Neural cell (in vitro differentiated cells): ENCODE data around the gene SLX4IP. TPM values are rescaled to one million over a fixed set of nuclear protein-coding genes. Genes with fewer than 3 reads are reported as not detected.

Experiments used
- H2AFZ ChIP-seq: fragments of 200-600, 300-800 bp; sonication (generic), shearing (Covaris generic); 2 replicates; pipeline ENCODE4 v1.6.0; 2014; ENCODE audit warnings: low read depth, mild to moderate bottlenecking, antibody characterized with exemption, low read length, moderate library complexity
- H3F3A ChIP-seq: fragments of 200-600 bp; shearing (Covaris generic); 2 replicates; pipeline ENCODE4 v1.6.1; 2016; ENCODE audit warnings: mild to moderate bottlenecking, moderate library complexity, mixed read lengths, antibody characterized with exemption, low read length; ENCODE audit not compliant: insufficient read depth, poor library complexity, severe bottlenecking
- H3K27ac ChIP-seq: fragments of 200-600, 300-800 bp; sonication (generic), shearing (Covaris generic); 2 replicates; pipeline ENCODE4 v1.5.1; 2014; ENCODE audit warnings: mild to moderate bottlenecking, low read length, moderate library complexity
- H3K27me3 ChIP-seq: fragments of 300-800, 200-600 bp; sonication (generic), shearing (Covaris generic); 2 replicates; pipeline ENCODE4 v1.6.0; 2014; ENCODE audit warnings: mild to moderate bottlenecking, low read depth, low read length, moderate library complexity; ENCODE audit not compliant: insufficient read depth
- H3K36me3 ChIP-seq: fragments of 300-800, 200-600 bp; sonication (generic), shearing (Covaris generic); 2 replicates; pipeline ENCODE4 v1.5.1; 2014; ENCODE audit warnings: mild to moderate bottlenecking, antibody characterized with exemption, low read length, moderate library complexity; ENCODE audit not compliant: insufficient read depth
- H3K4me2 ChIP-seq: fragments of 300-800, 200-600 bp; sonication (generic), shearing (Covaris generic); 2 replicates; pipeline ENCODE4 v1.6.0; 2014; ENCODE audit warnings: mild to moderate bottlenecking, low read length
- H3K4me3 ChIP-seq: fragments of 300-800, 200-600 bp; sonication (generic), shearing (Covaris generic); 2 replicates; pipeline ENCODE4 v1.5.1; 2014; ENCODE audit warnings: mild to moderate bottlenecking, low read length, moderate library complexity
- H3K79me2 ChIP-seq: fragments of 200-600 bp; shearing (Covaris generic); replicated peaks from 2 replicates; pipeline ENCODE4 v1.6.0; 2014; ENCODE audit warnings: mild to moderate bottlenecking, low read length, moderate library complexity; ENCODE audit not compliant: insufficient read depth
- H3K9ac ChIP-seq: fragments of 300-800, 200-600 bp; sonication (generic), shearing (Covaris generic); 2 replicates; pipeline ENCODE4 v1.6.1; 2016; ENCODE audit warnings: mild to moderate bottlenecking, low read length, mixed read lengths
- H3K9me2 ChIP-seq: fragments of 200-600 bp; shearing (Covaris generic); 2 replicates; pipeline ENCODE4 v1.6.1; 2016; ENCODE audit warnings: mild to moderate bottlenecking, low read length, mixed read lengths; ENCODE audit not compliant: insufficient read depth
- H3K9me3 ChIP-seq: fragments of 200-600, 300-800 bp; sonication (generic), shearing (Covaris generic); 2 replicates; pipeline ENCODE4 v1.6.1; 2016; ENCODE audit warnings: mild to moderate bottlenecking, mixed run types, low read length, moderate library complexity, mixed read lengths
- H4K20me1 ChIP-seq: fragments of 200-600 bp; shearing (Covaris generic); 2 replicates; pipeline ENCODE4 v1.6.1; 2016; ENCODE audit warnings: mild to moderate bottlenecking, mixed run types; ENCODE audit not compliant: insufficient read depth
- EP300 ChIP-seq: fragments of 450-650 bp; conservative IDR thresholded peaks from 2 replicates; pipeline ENCODE4 v1.6.1; 2014; ENCODE audit warnings: antibody characterized with exemption, mild to moderate bottlenecking, moderate library complexity; ENCODE audit not compliant: poor library complexity, severe bottlenecking
- EZH2 ChIP-seq: fragments of 200-600, 300-800 bp; shearing (Covaris generic), sonication (generic); IDR thresholded peaks from 2 replicates; pipeline ENCODE4 v1.6.1; 2014; ENCODE audit warnings: antibody characterized with exemption, low read length, borderline replicate concordance, mild to moderate bottlenecking; ENCODE audit not compliant: insufficient read depth, poor library complexity, severe bottlenecking
- MXI1 ChIP-seq: fragments of 450-650 bp; conservative IDR thresholded peaks from 2 replicates; pipeline ENCODE4 v1.6.1; 2014; ENCODE audit warnings: antibody characterized with exemption, mild to moderate bottlenecking; ENCODE audit not compliant: poor library complexity, severe bottlenecking
- POLR2AphosphoS5 ChIP-seq: IDR thresholded peaks from 2 replicates; pipeline ENCODE4 v1.6.1; 2012
- RAD21 ChIP-seq: fragments of 450-650 bp; conservative IDR thresholded peaks from 2 replicates; pipeline ENCODE4 v1.6.1; 2014; ENCODE audit warnings: antibody characterized with exemption, mild to moderate bottlenecking, moderate library complexity
- SMC3 ChIP-seq: fragments of 450-650 bp; conservative IDR thresholded peaks from 2 replicates; pipeline ENCODE4 v1.6.1; 2014; ENCODE audit warnings: antibody characterized with exemption, mild to moderate bottlenecking, moderate library complexity; ENCODE audit not compliant: poor library complexity
- TAF1 ChIP-seq: IDR thresholded peaks from 2 replicates; pipeline ENCODE4 v1.6.1; 2012; ENCODE audit warnings: low read depth
- polyA plus RNA-seq: library from polyadenylated mRNA; depleted of rRNA; stranded (reverse); fragments of >200 nt; gene quantifications from 2 replicates; pipeline ENCODE4 v1.2.3, GENCODE V29; 2014
- TF ChIP-seq, protein P1 (sequence below): fragments of 450-650 bp; IDR thresholded peaks from 2 replicates; pipeline ENCODE4 v1.5.1; 2014; ENCODE audit warnings: antibody characterized with exemption, mild to moderate bottlenecking, moderate library complexity; ENCODE audit not compliant: poor library complexity, severe bottlenecking
- TF ChIP-seq, protein P2 (sequence below): IDR thresholded peaks from 2 replicates; pipeline ENCODE4 v1.6.1; 2012; ENCODE audit warnings: borderline replicate concordance

The SLX4IP gene
- polyA plus RNA-seq, 1 donor from 2014 or later = 6.4 TPM

DNA sequence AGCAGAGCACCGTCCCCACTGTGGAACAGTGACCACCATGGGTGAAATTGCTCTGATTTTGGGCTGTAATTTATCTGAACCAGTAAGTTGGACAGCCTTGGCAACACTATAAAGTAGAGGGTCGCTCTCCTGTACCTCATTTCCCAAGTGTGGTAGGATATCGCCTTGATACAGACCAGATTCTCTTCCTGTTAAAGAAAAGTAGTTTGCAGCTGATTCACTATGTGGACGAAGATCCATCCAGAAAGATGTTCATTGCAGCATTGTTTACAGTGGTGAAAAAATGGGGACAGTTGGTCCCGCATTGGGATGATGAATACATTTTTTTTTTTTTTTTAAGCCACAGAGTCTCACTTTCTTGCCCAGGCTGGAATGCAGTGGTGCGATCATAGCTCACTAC lies 74.3 kb downstream of the SLX4IP start:
- no peaks in the 10 kb centered on the region for H4K20me1 ChIP-seq
- no peaks in the 10 kb centered on the region for H3K27me3 ChIP-seq
- no peaks in the 10 kb centered on the region for H3F3A ChIP-seq
- H3K4me3 ChIP-seq = no peak overlapping the region
- H3K9ac ChIP-seq = no peak overlapping the region
- H3K9me2 ChIP-seq = no peaks in the 10 kb centered on the region
- no peaks in the 10 kb centered on the region for H3K79me2 ChIP-seq
- H3K27ac ChIP-seq = no peak overlapping the region
- H3K4me2 ChIP-seq = no peak overlapping the region
- no peaks in the 10 kb centered on the region for H3K36me3 ChIP-seq
- no peaks in the 10 kb centered on the region for H3K9me3 ChIP-seq
- TF ChIP-seq MXI1 (no peak), SMC3 (no peak), TAF1 (no peak), EZH2 (no peak), POLR2AphosphoS5 (no peak)
- TF ChIP-seq, protein P1, sequence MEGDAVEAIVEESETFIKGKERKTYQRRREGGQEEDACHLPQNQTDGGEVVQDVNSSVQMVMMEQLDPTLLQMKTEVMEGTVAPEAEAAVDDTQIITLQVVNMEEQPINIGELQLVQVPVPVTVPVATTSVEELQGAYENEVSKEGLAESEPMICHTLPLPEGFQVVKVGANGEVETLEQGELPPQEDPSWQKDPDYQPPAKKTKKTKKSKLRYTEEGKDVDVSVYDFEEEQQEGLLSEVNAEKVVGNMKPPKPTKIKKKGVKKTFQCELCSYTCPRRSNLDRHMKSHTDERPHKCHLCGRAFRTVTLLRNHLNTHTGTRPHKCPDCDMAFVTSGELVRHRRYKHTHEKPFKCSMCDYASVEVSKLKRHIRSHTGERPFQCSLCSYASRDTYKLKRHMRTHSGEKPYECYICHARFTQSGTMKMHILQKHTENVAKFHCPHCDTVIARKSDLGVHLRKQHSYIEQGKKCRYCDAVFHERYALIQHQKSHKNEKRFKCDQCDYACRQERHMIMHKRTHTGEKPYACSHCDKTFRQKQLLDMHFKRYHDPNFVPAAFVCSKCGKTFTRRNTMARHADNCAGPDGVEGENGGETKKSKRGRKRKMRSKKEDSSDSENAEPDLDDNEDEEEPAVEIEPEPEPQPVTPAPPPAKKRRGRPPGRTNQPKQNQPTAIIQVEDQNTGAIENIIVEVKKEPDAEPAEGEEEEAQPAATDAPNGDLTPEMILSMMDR = no peak
- TF ChIP-seq, protein P2, sequence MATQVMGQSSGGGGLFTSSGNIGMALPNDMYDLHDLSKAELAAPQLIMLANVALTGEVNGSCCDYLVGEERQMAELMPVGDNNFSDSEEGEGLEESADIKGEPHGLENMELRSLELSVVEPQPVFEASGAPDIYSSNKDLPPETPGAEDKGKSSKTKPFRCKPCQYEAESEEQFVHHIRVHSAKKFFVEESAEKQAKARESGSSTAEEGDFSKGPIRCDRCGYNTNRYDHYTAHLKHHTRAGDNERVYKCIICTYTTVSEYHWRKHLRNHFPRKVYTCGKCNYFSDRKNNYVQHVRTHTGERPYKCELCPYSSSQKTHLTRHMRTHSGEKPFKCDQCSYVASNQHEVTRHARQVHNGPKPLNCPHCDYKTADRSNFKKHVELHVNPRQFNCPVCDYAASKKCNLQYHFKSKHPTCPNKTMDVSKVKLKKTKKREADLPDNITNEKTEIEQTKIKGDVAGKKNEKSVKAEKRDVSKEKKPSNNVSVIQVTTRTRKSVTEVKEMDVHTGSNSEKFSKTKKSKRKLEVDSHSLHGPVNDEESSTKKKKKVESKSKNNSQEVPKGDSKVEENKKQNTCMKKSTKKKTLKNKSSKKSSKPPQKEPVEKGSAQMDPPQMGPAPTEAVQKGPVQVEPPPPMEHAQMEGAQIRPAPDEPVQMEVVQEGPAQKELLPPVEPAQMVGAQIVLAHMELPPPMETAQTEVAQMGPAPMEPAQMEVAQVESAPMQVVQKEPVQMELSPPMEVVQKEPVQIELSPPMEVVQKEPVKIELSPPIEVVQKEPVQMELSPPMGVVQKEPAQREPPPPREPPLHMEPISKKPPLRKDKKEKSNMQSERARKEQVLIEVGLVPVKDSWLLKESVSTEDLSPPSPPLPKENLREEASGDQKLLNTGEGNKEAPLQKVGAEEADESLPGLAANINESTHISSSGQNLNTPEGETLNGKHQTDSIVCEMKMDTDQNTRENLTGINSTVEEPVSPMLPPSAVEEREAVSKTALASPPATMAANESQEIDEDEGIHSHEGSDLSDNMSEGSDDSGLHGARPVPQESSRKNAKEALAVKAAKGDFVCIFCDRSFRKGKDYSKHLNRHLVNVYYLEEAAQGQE = no peak
- H2AFZ ChIP-seq = no peak overlapping the region

DNA sequence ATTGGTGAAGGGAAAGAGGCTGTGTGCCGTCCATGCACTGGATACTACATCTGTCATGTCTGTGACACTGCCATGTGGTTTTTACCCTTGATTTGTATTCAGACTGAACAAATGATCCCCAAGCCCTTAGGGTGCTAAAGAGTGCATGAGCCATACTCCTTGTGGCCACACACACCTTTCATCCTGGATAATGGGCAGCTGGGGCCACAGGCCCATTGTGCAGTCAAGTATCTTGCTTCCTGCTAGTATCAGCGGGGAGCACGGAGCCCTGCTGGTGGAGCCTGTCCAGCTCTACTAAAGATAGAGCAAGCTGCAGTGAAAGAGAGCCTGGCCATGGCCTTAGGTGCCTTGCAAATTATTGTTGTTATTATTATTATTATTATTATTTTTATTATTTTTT lies 75.1 kb downstream of the SLX4IP start:
- Histone ChIP-seq H4K20me1 (no peaks in the 10 kb centered on the region), H3F3A (no peaks in the 10 kb centered on the region), H3K4me2 (no peak overlapping the region), H3K27me3 (no peaks in the 10 kb centered on the region), H3K9ac (no peak overlapping the region), H2AFZ (no peak overlapping the region), H3K27ac (no peak overlapping the region), H3K9me2 (no peaks in the 10 kb centered on the region), H3K9me3 (no peaks in the 10 kb centered on the region), H3K79me2 (no peaks in the 10 kb centered on the region), H3K4me3 (no peak overlapping the region), H3K36me3 (no peaks in the 10 kb centered on the region)
- TF ChIP-seq EP300 = no peak
- no peak for TF ChIP-seq POLR2AphosphoS5

DNA sequence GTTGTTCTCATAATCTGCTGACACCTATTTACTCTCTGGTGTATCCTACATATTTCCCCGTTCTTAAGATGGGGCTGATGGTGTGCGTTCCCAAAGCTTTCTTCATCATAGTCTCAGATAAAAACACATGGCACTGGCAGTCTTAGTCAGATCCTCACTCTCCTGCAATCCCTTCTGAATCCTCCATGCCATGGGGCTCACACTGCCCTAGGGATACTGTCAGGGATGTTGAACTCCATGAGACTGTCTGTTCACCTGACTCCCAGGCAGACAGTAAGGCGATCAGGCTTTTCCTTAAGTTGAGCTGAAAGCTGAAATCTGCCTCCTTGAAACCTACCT lies 76.0 kb downstream of the SLX4IP start:
- H3K9me3 ChIP-seq = no peaks in the 10 kb centered on the region
- no peaks in the 10 kb centered on the region for H4K20me1 ChIP-seq
- no peaks in the 10 kb centered on the region for H3K27me3 ChIP-seq
- no peak overlapping the region for H3K27ac ChIP-seq
- no peak overlapping the region for H2AFZ ChIP-seq
- no peaks in the 10 kb centered on the region for H3F3A ChIP-seq
- H3K79me2 ChIP-seq = no peaks in the 10 kb centered on the region
- H3K4me3 ChIP-seq = no peak overlapping the region
- no peak overlapping the region for H3K4me2 ChIP-seq
- TF ChIP-seq, protein P1 = no peak
- TF ChIP-seq RAD21 (no peak), POLR2AphosphoS5 (no peak), MXI1 (no peak), EP300 (no peak), TAF1 (no peak), SMC3 (no peak), EZH2 (no peak)
- TF ChIP-seq, protein P2 = no peak
- H3K36me3 ChIP-seq = no peaks in the 10 kb centered on the region
- no peak overlapping the region for H3K9ac ChIP-seq
- no peaks in the 10 kb centered on the region for H3K9me2 ChIP-seq
